ENCODE data around the gene VPREB3. TPM values are rescaled to one million over a fixed set of nuclear protein-coding genes. Genes with fewer than 3 reads are reported as not detected.

Gene VPREB3, protein sequence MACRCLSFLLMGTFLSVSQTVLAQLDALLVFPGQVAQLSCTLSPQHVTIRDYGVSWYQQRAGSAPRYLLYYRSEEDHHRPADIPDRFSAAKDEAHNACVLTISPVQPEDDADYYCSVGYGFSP
- 1,081 TPM for polyA plus RNA-seq

DNA sequence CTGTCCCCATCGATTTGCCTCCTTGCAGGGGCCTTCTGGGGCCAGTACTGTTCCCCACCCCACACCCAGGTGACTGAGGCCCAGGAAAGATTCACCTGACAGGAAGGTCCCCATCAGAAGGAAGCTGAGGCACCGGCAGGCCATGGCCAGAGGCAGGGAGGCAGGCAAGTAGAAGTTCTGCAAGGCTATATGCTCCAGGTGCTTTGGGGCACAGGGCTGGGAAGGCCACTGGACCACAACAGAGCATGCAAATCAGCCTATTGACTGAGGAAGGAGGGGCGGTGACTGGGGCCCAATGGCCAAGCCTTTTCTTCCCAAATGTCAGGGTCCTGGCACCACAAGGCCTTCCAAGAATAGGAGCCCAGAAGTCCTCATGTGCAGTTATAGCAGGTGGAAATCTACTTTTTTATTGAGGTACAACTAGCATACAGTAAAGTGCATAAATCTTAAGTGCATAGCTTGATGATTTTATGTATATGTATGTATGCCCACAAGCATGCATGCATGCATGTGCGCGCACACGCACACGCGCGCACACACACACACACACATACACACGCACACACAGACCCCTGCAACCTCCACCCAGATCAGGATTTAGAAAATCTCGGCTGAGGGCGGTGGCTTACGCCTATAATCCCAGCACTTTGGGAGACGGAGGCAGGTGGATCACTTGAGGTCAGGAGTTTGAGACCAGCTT, at the start of gene VPREB3:
Gene VPREB3, minus strand, starts transcription at position 206 of the 700 bp plus-strand sequence. Its CDS starts 62 bp downstream, at position 144.
- Mint-ChIP-seq H3K9me3 (no peaks in the 10 kb centered on the region), H3K4me3 (peak within 1 kb of the TSS; percentile 82 to 99 (median 94)), H3K27me3 (peaks cover 2% of the 10 kb centered on the region), H3K36me3 (peaks cover 2% of the 10 kb centered on the region), H3K4me1 (peaks cover 27 to 33% (median 32%) of the 10 kb centered on the region in 3 donors), H3K27ac (peak within 1 kb of the TSS; percentile 93 to 100 (median 99))

DNA sequence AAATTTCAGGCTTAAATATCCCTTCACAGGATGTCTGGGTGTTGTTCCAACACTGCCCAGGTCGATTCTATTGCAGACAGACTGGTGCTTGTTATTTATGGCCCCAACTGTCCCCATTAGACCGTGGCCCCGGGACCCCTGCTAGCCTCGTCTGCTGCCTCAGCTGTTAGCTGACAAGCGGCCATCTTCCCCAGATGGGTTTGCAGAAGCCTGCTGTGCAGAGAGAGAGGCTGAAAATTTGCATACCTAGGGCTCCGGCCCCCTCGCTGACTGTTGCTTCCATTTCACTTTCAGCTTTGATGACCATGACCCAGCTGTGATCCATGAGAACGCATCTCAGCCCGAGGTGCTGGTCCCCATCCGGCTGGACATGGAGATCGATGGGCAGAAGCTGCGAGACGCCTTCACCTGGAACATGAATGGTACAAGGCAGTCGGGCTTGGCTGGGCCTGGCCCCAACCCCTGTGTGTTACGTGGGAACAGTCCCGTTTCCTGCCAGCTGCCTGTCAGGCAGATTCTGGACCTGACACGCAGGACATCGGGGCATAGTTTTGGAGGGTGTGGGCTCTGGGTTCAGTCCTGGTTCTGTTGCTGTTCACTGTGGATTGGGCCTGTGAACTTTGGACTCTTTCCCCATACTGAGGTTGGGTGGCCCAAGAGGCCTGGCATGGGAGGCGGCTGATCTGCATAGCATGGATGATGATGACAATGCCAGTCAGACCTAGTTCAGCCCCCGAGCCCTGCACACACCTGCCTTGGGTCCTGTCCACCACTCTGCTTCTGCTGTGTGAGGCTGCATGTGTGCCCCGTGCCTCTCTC, 49.0 kb upstream of the VPREB3 start:
- peak overlapping the region; percentile 90 to 99 (median 97) for H3K27ac Mint-ChIP-seq
- peaks cover 53 to 70% (median 67%) of the 10 kb centered on the region in 3 donors for H3K4me1 Mint-ChIP-seq
- H3K36me3 Mint-ChIP-seq: peaks cover 6% of the 10 kb centered on the region
- H3K4me3 Mint-ChIP-seq: peak overlapping the region; percentile 83 to 96 (median 93)
- peaks cover 1% of the 10 kb centered on the region for H3K27me3 Mint-ChIP-seq
- peaks cover 0 to 2% (median 0%) of the 10 kb centered on the region in 3 donors for H3K9me3 Mint-ChIP-seq

DNA sequence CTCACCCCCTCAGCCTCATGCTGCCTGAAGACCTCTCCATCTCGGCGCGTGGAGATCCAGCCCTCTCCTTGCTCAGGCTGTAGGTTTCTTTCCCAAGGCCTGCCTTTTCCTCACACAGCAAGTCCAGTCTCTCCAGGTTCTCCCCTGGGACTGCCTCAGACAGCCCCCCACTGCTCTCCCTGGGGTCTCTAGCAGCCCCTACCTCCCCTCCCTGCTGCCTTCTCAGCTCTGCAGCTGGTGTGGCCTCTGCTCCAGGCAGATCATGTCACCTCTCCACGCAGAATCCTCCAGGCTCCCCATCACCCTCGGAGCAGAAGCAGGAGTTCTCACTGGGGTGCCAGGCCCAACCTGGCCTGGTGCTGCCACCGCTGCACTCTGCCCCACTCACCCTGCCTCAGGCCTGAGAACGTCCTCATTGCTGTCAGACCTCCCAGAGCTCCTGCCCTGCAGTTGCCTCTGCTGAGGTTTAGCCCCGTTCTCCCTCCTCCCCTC, 47.7 kb upstream of the VPREB3 start:
- H3K27ac Mint-ChIP-seq: peak overlapping the region; percentile 97 to 99 (median 99)
- H3K36me3 Mint-ChIP-seq: peaks cover 4% of the 10 kb centered on the region
- H3K27me3 Mint-ChIP-seq: peaks cover 1% of the 10 kb centered on the region
- peaks cover 51 to 68% (median 67%) of the 10 kb centered on the region in 3 donors for H3K4me1 Mint-ChIP-seq
- peak overlapping the region in 3 of 4 donors; percentile 83 to 96 (median 95) for H3K4me3 Mint-ChIP-seq
- H3K9me3 Mint-ChIP-seq: peaks cover 0 to 2% (median 0%) of the 10 kb centered on the region in 3 donors

DNA sequence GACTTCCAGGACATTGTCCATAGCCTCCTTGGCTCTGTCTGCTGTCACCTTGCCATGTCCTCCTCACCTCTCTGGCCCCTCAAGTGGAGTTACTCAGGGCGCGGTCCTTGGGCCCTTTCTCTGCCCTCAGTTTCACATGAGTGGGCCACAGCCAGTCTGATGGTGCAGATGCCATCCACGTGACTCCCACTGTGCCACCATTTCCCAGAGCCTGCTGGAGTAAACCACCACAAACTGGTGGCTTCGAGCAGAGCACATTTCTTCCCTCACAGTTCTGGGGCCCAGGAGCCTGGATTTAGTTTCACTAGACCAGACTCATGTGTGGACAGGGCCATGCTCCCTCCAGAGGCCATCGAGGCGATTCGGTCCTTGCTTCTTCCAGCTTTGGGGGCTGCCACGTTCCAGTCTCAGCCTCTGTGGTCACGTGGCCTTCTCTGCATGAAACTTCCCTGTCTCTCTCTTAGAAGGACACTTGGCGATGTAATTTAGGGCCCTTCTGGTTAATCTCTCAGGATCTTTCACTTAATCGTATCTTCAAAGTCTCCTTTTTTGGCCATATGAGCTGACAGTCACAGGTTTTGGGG, 47.1 kb upstream of the VPREB3 start:
- Mint-ChIP-seq H3K4me1 (peaks cover 47 to 64% (median 63%) of the 10 kb centered on the region in 3 donors), H3K27ac (peak overlapping the region; percentile 97 to 99 (median 99)), H3K27me3 (peaks cover 1% of the 10 kb centered on the region), H3K4me3 (peak overlapping the region; percentile 74 to 96 (median 89)), H3K36me3 (peaks cover 4% of the 10 kb centered on the region), H3K9me3 (peaks cover 0 to 2% (median 0%) of the 10 kb centered on the region in 3 donors)

DNA sequence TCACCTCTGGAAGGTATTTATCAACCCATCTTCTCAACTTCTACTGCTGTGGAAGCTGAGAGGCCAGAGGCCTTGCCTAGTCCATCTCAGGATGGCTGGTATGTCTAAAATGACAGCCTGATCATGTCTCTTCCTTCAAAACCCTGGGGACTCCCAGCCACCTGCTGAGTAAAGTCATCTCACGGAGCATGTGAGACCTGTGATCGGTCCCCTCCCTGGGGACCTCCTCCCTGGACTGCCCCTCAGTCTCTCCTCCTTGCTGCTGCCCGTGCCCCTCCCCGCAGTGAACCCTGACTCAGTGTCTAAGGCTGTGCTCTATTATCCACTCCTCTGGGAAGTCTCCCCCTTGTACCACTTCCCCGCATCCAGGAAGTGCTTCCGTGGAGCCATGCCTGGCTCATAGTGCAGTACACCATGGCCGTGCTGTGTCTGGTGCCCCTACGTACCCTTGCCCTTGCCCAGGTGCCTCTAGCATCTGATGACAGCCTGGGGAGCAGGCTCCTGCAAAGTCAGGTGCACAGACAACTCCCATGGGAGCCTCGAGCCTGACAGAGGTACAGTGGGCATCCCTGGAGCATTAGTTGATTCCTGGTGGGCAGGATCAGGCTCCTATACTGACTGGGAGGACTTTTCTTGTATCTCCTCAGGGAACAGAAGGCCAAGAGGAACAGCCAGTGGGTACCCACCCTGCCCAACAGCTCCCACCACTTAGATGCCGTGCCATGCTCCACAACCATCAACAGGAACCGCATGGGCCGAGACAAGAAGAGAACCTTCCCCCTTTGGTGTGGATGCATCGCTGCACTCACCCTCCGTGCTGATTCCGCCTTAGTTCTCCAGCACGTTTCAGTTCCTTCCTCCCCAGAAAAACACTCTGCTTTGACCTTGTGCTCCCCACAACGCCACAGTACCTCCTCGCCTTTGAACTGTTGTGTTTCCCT, 46.3 kb upstream of the VPREB3 start:
- Mint-ChIP-seq H3K4me1 (peaks cover 39 to 57% (median 56%) of the 10 kb centered on the region in 3 donors), H3K36me3 (peaks cover 4% of the 10 kb centered on the region)

DNA sequence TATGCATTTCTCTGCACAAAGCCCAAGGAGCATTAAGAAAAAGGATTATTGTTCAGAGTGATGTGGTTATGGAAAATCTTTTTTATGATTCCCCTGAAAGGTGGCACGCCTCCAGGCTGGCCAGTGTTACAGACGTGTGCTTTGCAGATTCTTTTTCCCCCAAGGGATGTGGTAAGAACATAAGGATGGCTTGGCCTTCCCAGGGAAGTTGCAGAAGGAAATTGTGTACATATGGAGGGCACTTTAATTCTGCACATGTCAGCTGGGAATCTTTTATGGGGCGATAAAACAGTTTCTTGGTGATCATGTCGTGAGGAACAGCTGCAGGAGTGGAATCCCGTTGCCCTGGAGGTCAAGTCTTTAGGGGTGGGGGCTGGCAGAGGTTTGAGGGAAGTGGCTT, 42.2 kb upstream of the VPREB3 start:
- Mint-ChIP-seq H3K4me1 (peaks cover 21 to 29% (median 26%) of the 10 kb centered on the region in 3 donors), H3K27me3 (peaks cover 1% of the 10 kb centered on the region), H3K36me3 (peaks cover 4% of the 10 kb centered on the region), H3K4me3 (no peak overlapping the region), H3K27ac (peak overlapping the region in 2 of 3 donors; percentile 63 to 84), H3K9me3 (peaks cover 0 to 2% (median 0%) of the 10 kb centered on the region in 3 donors)

More for the DNA sequence above, 46.3 kb upstream of the VPREB3 start:
- H3K27me3 Mint-ChIP-seq: peaks cover 1% of the 10 kb centered on the region
- H3K27ac Mint-ChIP-seq: peak overlapping the region; percentile 97 to 99 (median 99)
- H3K4me3 Mint-ChIP-seq: peak overlapping the region; percentile 74 to 96 (median 89)
- peaks cover 0 to 2% (median 0%) of the 10 kb centered on the region in 3 donors for H3K9me3 Mint-ChIP-seq

DNA sequence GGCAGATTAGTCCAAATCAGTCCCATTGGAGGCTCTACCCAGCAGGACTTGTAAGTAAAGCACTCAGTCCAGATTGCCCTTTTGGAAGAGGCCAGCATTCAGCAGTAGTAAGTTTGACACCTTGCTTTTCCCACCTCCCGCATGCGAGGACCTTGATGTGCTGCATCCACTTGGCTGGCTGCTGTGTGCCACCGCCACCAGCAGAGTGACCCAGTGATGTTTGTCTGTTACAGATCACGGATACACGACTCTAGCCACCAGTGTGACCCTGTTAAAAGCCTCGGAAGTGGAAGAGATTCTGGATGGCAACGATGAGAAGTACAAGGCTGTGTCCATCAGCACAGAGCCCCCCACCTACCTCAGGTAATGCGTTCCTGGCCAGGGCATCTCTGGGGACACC, 39.1 kb upstream of the VPREB3 start:
- Mint-ChIP-seq H3K27ac (peak overlapping the region in 2 of 3 donors; percentile 46 to 84), H3K27me3 (no peaks in the 10 kb centered on the region), H3K36me3 (peaks cover 2% of the 10 kb centered on the region), H3K4me1 (peaks cover 7 to 17% (median 13%) of the 10 kb centered on the region in 3 donors), H3K9me3 (no peaks in the 10 kb centered on the region), H3K4me3 (peak overlapping the region in 1 of 4 donors; percentile 13)

DNA sequence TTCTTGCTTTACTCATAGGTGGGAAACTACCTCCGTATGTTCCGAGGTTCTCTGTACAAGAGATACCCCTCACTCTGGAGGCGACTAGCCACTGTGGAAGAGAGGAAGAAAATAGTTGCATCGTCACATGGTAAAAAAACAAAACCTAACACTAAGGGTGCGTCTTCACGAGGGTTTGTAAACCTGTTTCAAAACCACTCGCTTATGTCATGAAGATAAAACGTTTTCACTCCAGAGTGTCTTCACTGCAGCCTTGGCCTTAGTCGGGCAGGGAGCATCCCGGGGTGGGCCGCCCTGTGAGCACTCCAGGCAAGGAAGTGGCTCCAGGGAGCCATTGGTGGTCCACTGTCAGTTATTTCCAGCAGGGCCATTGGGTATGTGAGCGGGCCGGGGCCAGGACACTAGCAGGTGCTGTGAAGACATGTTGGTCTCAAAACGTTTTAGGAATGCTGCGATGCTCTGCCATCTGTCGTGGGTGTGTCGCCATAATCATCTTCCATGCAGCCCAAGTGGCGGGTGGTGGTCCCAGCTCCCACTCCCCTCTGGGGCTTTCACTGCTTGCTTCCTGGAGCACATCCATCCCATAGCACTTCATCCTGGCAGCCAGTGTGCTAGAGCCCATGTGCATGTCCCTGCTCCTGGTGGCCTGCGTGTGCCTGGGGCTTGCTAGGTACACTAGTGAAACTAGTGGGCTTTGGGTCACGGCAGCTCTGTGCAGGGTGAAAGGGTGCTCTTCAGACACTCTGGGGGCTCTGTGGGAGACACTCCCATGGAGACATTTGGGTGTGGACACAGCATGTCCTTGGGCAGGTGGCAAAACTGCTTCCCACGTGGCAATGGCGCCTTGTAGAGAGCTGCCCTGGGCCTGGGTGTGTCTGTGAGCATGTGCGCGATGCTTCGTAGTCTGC, 37.8 kb upstream of the VPREB3 start:
- no peaks in the 10 kb centered on the region for H3K9me3 Mint-ChIP-seq
- H3K27ac Mint-ChIP-seq: peak overlapping the region in 1 of 3 donors; percentile 32
- H3K4me3 Mint-ChIP-seq: peak overlapping the region in 3 of 4 donors; percentile 45 to 63 (median 58)
- peaks cover 15 to 24% (median 17%) of the 10 kb centered on the region in 3 donors for H3K4me1 Mint-ChIP-seq
- peaks cover 2% of the 10 kb centered on the region for H3K36me3 Mint-ChIP-seq
- no peaks in the 10 kb centered on the region for H3K27me3 Mint-ChIP-seq

DNA sequence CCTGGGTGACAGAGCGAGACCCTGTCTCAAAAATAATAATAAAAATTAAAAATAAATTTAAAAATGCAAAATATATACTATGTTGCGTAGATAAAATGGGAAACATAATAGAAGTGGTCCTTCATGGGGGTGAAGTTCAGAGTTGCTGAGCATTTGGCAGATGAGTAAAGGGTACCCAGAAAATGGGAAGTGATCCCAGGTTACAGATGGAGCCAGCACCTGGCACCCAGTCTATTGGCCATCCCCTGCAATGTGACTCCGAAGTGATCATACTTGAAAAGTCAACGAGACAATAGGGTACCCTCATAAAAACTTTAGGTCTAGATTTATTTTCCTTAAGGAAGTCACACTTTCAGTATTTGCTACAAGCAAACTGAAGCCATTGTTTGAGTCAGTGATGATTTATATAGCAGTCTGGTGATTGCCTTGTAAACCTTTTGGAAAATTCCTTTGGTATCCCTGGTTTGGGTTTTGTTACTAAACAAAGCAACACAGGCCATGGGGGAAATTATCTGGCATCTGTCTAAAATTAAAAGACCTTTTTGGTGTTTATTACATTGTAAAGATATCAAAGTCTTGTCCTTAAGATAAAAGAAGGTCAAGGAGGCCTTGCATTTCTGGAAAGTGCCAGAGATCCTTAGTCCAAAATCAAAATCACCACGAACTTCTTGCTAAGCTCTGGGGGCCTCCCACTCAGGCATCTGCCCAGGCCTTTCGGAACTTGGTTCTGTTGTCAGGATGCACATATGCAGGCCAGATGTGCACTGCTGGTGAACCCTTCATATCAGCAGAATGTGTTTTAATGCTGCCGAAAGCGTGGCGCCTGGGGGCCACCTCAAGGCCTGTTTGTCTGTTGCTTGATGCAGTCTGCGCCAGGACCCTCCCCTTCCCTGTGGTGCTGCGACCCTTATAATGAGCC, 36.9 kb upstream of the VPREB3 start:
- peak overlapping the region in 3 of 4 donors; percentile 45 to 63 (median 58) for H3K4me3 Mint-ChIP-seq
- H3K9me3 Mint-ChIP-seq: no peaks in the 10 kb centered on the region
- peaks cover 2% of the 10 kb centered on the region for H3K36me3 Mint-ChIP-seq
- H3K4me1 Mint-ChIP-seq: peaks cover 21 to 28% (median 23%) of the 10 kb centered on the region in 3 donors
- no peak overlapping the region for H3K27ac Mint-ChIP-seq
- no peaks in the 10 kb centered on the region for H3K27me3 Mint-ChIP-seq

DNA sequence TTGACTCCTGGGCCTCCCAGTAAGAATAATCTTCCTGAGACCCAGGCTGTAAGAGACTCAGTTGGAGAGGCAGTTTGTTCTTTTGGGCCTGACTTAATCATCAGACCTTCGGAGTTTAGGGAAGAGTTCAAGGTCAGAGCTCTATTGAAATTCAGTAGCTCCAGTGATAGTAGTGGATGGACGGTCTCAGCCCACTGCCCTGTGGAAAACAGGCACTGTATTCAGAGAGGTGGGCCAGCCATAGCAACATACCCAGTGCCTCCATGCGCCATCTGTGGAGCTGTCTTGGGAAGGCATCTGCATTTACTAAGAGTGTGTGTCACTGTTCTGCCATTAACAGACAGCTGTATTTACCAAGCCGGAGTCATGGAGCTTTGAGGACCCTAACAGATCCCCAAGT, 35.4 kb upstream of the VPREB3 start:
- no peaks in the 10 kb centered on the region for H3K9me3 Mint-ChIP-seq
- peak overlapping the region in 2 of 4 donors; percentile 36 to 76 for H3K4me3 Mint-ChIP-seq
- H3K36me3 Mint-ChIP-seq: peaks cover 2% of the 10 kb centered on the region
- H3K27ac Mint-ChIP-seq: peak overlapping the region in 1 of 3 donors; percentile 56
- peaks cover 21 to 28% (median 23%) of the 10 kb centered on the region in 3 donors for H3K4me1 Mint-ChIP-seq
- H3K27me3 Mint-ChIP-seq: no peaks in the 10 kb centered on the region

DNA sequence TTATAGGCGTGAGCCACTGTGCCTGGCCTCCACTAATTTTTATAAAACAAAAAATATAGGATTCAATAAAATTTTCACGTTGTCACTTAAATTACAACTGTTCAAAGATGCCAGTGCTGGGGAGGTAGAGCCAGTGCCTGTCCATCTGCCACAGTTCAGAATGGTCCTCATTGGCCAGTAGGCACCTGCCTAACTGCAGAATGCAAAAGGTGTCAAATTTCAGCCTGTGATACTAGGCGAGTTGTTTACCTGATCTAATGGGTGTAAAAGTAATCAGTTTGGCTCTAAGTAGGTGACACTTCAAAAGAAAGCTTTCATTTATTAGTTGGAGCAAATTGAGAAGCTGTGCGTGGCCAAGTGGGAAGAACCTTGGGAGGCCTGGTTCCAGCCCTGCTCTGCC, 34.9 kb upstream of the VPREB3 start:
- Mint-ChIP-seq H3K4me3 (peak overlapping the region in 3 of 4 donors; percentile 36 to 86 (median 76)), H3K27ac (peak overlapping the region in 1 of 3 donors; percentile 56), H3K36me3 (peaks cover 2% of the 10 kb centered on the region), H3K4me1 (peaks cover 21 to 28% (median 23%) of the 10 kb centered on the region in 3 donors), H3K27me3 (no peaks in the 10 kb centered on the region), H3K9me3 (no peaks in the 10 kb centered on the region)

DNA sequence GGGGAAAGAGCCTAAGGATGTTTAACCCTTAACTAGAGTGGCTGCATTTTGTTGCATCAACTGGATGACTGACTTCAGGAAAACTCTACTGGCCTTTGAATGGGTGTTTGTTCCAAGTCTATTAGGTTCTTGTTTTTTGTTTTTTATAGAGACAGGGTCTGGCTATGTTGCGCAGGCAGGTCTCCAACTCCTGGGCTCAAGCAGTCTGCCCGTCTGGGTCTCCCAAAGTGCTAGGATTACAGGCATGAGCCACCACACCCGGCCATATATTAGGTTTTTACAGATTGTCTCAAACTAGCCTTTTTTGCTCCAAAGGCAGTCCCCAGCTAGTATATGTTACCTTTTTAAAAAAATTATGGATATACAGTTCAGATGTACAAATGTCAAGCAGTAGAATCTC, 33.7 kb upstream of the VPREB3 start:
- no peaks in the 10 kb centered on the region for H3K9me3 Mint-ChIP-seq
- no peaks in the 10 kb centered on the region for H3K27me3 Mint-ChIP-seq
- H3K27ac Mint-ChIP-seq: peak overlapping the region; percentile 90 to 94 (median 92)
- peaks cover 21 to 28% (median 23%) of the 10 kb centered on the region in 3 donors for H3K4me1 Mint-ChIP-seq
- peak overlapping the region; percentile 89 to 96 (median 94) for H3K4me3 Mint-ChIP-seq
- peaks cover under 1% of the 10 kb centered on the region for H3K36me3 Mint-ChIP-seq

All from IgD-negative memory B cell (primary cell).